Kidney epithelial cell (primary cell): Measurements from ENCODE around the gene UGT1A10. TPM values are rescaled to one million over a fixed set of nuclear protein-coding genes. Genes with fewer than 3 reads are reported as not detected.

Experiments
- DNase-seq: peaks from one replicate; pipeline ENCODE4 v3.0.0-alpha.2; 2010; ENCODE audit warnings: low read depth
- H3K27me3 ChIP-seq: 2 replicates; pipeline ENCODE4 v1.6.0; 2011; ENCODE audit warnings: low read length; ENCODE audit not compliant: control insufficient read depth, insufficient read depth
- H3K36me3 ChIP-seq: 2 replicates; pipeline ENCODE4 v1.5.1; 2011; ENCODE audit warnings: low read length; ENCODE audit not compliant: control insufficient read depth, insufficient read depth
- H3K4me3 ChIP-seq: 2 replicates; pipeline ENCODE4 v1.5.1; 2011; ENCODE audit warnings: low read depth, mild to moderate bottlenecking, control low read depth, low read length
- CTCF ChIP-seq: IDR thresholded peaks from 2 replicates; pipeline ENCODE4 v1.5.1; 2011; ENCODE audit warnings: mild to moderate bottlenecking, moderate library complexity, low read length, control low read depth, inconsistent platforms; ENCODE audit not compliant: insufficient read depth, poor library complexity, severe bottlenecking
- total RNA-seq: library from RNA; depleted of rRNA; stranded (reverse); fragments of >200 nt; gene quantifications from 2 replicates; pipeline ENCODE4 v1.2.3, GENCODE V29; 2015

Gene UGT1A10
- total RNA-seq, 1 donor from 2014 or later = not detected

GRCh38 chr2:233766416-233766815 is 130.2 kb downstream of the UGT1A10 start:
- no peak overlapping the region for H3K4me3 ChIP-seq
- no peak for TF ChIP-seq CTCF
- no peak for DNase-seq
- no peaks in the 10 kb centered on the region for H3K27me3 ChIP-seq
- H3K36me3 ChIP-seq = no peaks in the 10 kb centered on the region

- Histone ChIP-seq H3K4me3 (no peak overlapping the region), H3K36me3 (no peaks in the 10 kb centered on the region), H3K27me3 (no peaks in the 10 kb centered on the region)
- no peak for TF ChIP-seq CTCF
- no peak for DNase-seq
Measured at GRCh38 chr2:233768076-233768475, 131.8 kb downstream of the UGT1A10 start.

GRCh38 chr2:233769260-233769659 is 133.0 kb downstream of the UGT1A10 start:
- H3K36me3 ChIP-seq = no peaks in the 10 kb centered on the region

GRCh38 chr2:233772153-233772552 is 135.9 kb downstream of the UGT1A10 start:
- no peak for TF ChIP-seq CTCF
- H3K36me3 ChIP-seq = no peaks in the 10 kb centered on the region
- no peak for DNase-seq

More at GRCh38 chr2:233769260-233769659, 133.0 kb downstream of the UGT1A10 start:
- Histone ChIP-seq H3K27me3 (no peaks in the 10 kb centered on the region), H3K4me3 (no peak overlapping the region)
- no peak for TF ChIP-seq CTCF
- no peak for DNase-seq

GRCh38 chr2:233772583-233772982 is 136.3 kb downstream of the UGT1A10 start:
- TF ChIP-seq CTCF = no peak
- no peak overlapping the region for H3K4me3 ChIP-seq
- H3K27me3 ChIP-seq = no peaks in the 10 kb centered on the region
- no peak for DNase-seq
- no peaks in the 10 kb centered on the region for H3K36me3 ChIP-seq

More at GRCh38 chr2:233772153-233772552, 135.9 kb downstream of the UGT1A10 start:
- Histone ChIP-seq H3K27me3 (no peaks in the 10 kb centered on the region), H3K4me3 (no peak overlapping the region)

GRCh38 chr2:233773854-233774253 is 137.6 kb downstream of the UGT1A10 start:
- H3K27me3 ChIP-seq = no peaks in the 10 kb centered on the region
- no peaks in the 10 kb centered on the region for H3K36me3 ChIP-seq
- H3K4me3 ChIP-seq = no peak overlapping the region
- DNase-seq = no peak
- no peak for TF ChIP-seq CTCF
